Measurements from ENCODE around the gene RUNX2.
A peak's percentile ranks its signal among the peaks of the same experiment; 100 is the strongest.

DNA sequence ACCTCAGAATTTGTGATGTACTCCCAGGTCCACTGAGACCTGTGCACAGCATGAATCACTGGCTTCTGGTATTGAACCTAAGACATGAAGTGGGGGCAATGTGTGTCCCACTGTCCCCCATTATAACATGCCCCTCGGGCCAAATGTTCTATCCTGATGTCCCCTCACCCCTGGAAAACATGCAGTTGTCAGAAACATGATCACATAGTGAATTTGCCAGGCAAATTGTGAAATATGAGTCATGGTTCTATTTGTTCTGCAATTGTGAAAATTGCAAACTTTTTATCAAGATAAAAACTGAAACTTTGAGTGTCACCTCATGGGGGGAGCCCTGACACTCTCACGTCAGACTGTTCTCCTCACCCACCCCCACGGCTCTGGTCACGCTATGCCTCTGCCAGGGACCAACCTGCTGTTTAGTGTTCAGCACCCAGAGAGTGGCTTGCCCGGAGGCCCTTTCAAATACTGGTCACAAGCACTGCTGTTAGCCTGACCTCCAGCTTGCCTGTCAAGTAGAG, 382.2 kb downstream of the RUNX2 start:
- TF ChIP-seq, protein P1, sequence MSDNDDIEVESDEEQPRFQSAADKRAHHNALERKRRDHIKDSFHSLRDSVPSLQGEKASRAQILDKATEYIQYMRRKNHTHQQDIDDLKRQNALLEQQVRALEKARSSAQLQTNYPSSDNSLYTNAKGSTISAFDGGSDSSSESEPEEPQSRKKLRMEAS (IDR thresholded peaks at IDR 0.05; ENCODE audit: low read depth, low read length), result 0 out of 2 replicates have a peak, but pooled peaks have one; percentile 28
- TF ChIP-seq, protein P2, sequence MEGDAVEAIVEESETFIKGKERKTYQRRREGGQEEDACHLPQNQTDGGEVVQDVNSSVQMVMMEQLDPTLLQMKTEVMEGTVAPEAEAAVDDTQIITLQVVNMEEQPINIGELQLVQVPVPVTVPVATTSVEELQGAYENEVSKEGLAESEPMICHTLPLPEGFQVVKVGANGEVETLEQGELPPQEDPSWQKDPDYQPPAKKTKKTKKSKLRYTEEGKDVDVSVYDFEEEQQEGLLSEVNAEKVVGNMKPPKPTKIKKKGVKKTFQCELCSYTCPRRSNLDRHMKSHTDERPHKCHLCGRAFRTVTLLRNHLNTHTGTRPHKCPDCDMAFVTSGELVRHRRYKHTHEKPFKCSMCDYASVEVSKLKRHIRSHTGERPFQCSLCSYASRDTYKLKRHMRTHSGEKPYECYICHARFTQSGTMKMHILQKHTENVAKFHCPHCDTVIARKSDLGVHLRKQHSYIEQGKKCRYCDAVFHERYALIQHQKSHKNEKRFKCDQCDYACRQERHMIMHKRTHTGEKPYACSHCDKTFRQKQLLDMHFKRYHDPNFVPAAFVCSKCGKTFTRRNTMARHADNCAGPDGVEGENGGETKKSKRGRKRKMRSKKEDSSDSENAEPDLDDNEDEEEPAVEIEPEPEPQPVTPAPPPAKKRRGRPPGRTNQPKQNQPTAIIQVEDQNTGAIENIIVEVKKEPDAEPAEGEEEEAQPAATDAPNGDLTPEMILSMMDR (IDR thresholded peaks at IDR 0.05; ENCODE audit: low read depth, low read length), result no peak
- TF ChIP-seq POLR2A (IDR thresholded peaks at IDR 0.05; ENCODE audit: extremely low read depth, insufficient read length), result no peak

Measured in NB4 (cell line).